Endothelial cell of umbilical vein (primary cell): ENCODE data around the gene ITGA6. TPM values are rescaled to one million over a fixed set of nuclear protein-coding genes. Genes with fewer than 3 reads are reported as not detected.

ENCODE experiments used
- BruUV-seq: library from RNA; stranded (reverse); fragments of 400-500 nt; replicated peaks from 2 replicates; lab custom pipeline; 2021; lab: Mats Ljungman, UMichigan
- CTCF ChIA-PET: fragments of 300-600, 350-600 bp; sonication (Branson Sonifier 250); formaldehyde crosslinking; loops from one replicate; lab custom pipeline; 2021; ENCODE audit warnings: antibody characterized with exemption, inconsistent platforms; lab: Charles Lee
- POLR2A ChIA-PET: fragments of 300-600, 350-600 bp; sonication (Branson Sonifier 250); formaldehyde crosslinking; loops from one replicate; lab custom pipeline; 2021; ENCODE audit warnings: antibody characterized with exemption, inconsistent platforms; lab: Charles Lee
- DNase-seq: peaks from one replicate; pipeline ENCODE4 v3.0.0-alpha.2; 2011; ENCODE audit warnings: low read depth, low spot score
- FAIRE-seq: peaks from 2 replicates; lab custom pipeline; 2011; peaks lifted over from hg19 to GRCh38; lab: Jason Lieb, UNC
- H2AFZ ChIP-seq: 2 replicates; pipeline ENCODE4 v1.6.0; 2012; ENCODE audit warnings: low read depth, low read length, control low read depth, inconsistent platforms
- H3K27ac ChIP-seq: 2 replicates; pipeline ENCODE4 v1.5.1; 2011; ENCODE audit warnings: low read depth, mild to moderate bottlenecking, control low read depth, low read length, moderate library complexity; ENCODE audit not compliant: insufficient read depth
- H3K27me3 ChIP-seq, 2 experiments: 2 replicates each; pipeline versions ENCODE4 v1.6.0 to v1.6.1; 2011; ENCODE audit warnings: low read length in 2 of 2, mixed read lengths in 1 of 2; ENCODE audit not compliant: control insufficient read depth in 2 of 2, insufficient read depth in 2 of 2
- H3K36me3 ChIP-seq, 2 experiments: 2 replicates in 1 of 2; 3 replicates in 1 of 2; pipeline ENCODE4 v1.5.1; 2011; ENCODE audit warnings: low read length in 2 of 2, mild to moderate bottlenecking in 1 of 2, moderate library complexity in 1 of 2; ENCODE audit not compliant: control insufficient read depth in 2 of 2, insufficient read depth in 2 of 2; ENCODE audit errors: extremely low read depth in 1 of 2
- H3K4me1 ChIP-seq: 3 replicates; pipeline ENCODE4 v1.5.1; 2011; ENCODE audit warnings: mild to moderate bottlenecking, low read length; ENCODE audit not compliant: control insufficient read depth, insufficient read depth; ENCODE audit errors: extremely low read depth
- H3K4me2 ChIP-seq: 2 replicates; pipeline ENCODE4 v1.6.1; 2011; ENCODE audit warnings: low read length, control low read depth, mixed read lengths; ENCODE audit not compliant: insufficient read depth
- H3K4me3 ChIP-seq, 3 experiments: fragments of 200-600 bp in 1 of 3; sonication (generic), shearing (Covaris generic) in 1 of 3; replicated peaks in 1 of 3; 2 replicates each; pipeline ENCODE4 v1.5.1; 2011 to 2016; ENCODE audit warnings: control low read depth in 3 of 3, low read length in 3 of 3, mild to moderate bottlenecking in 2 of 3, inconsistent platforms in 1 of 3, low read depth in 1 of 3, moderate library complexity in 1 of 3; ENCODE audit not compliant: insufficient read depth in 1 of 3
- H3K79me2 ChIP-seq: 2 replicates; pipeline ENCODE4 v1.6.0; 2012; ENCODE audit warnings: low read length, inconsistent platforms; ENCODE audit not compliant: control insufficient read depth, insufficient read depth
- H3K9ac ChIP-seq: replicated peaks from 2 replicates; pipeline ENCODE3; 2011; ENCODE audit warnings: low read length, control low read depth; ENCODE audit not compliant: insufficient read depth; ENCODE audit errors: extremely low read depth
- H3K9me1 ChIP-seq: replicated peaks from 3 replicates; pipeline ENCODE4 v1.6.0; 2011; ENCODE audit warnings: mild to moderate bottlenecking, low read length; ENCODE audit not compliant: control insufficient read depth, insufficient read depth; ENCODE audit errors: extremely low read depth
- H3K9me3 ChIP-seq: replicated peaks from 2 replicates; pipeline ENCODE4 v1.5.1; 2012; ENCODE audit warnings: low read length, inconsistent platforms; ENCODE audit not compliant: control insufficient read depth, insufficient read depth
- H4K20me1 ChIP-seq: replicated peaks from 2 replicates; pipeline ENCODE3; 2011; ENCODE audit warnings: mild to moderate bottlenecking, low read length; ENCODE audit not compliant: control insufficient read depth, insufficient read depth; ENCODE audit errors: extremely low read depth
- EZH2 ChIP-seq: IDR thresholded peaks from 2 replicates; pipeline ENCODE4 v1.6.1; 2012; ENCODE audit warnings: borderline replicate concordance, low read depth, mild to moderate bottlenecking, moderate library complexity, low read length, inconsistent platforms; ENCODE audit not compliant: severe bottlenecking
- FOS ChIP-seq: IDR thresholded peaks from 2 replicates; pipeline ENCODE4 v1.6.1; 2011; ENCODE audit warnings: mild to moderate bottlenecking, low read length, moderate library complexity, borderline replicate concordance; ENCODE audit not compliant: insufficient read depth
- GATA2 ChIP-seq: IDR thresholded peaks from 2 replicates; pipeline ENCODE4 v1.7.0; 2011; ENCODE audit warnings: low read depth, mild to moderate bottlenecking, moderate library complexity, mixed read lengths, low read length; ENCODE audit not compliant: insufficient read length, insufficient read depth
- MYC ChIP-seq: IDR thresholded peaks from one replicate; pipeline ENCODE4 v1.6.1; 2011; ENCODE audit warnings: mild to moderate bottlenecking, low read depth, low read length
- POLR2AphosphoS5 ChIP-seq: IDR thresholded peaks from 2 replicates; pipeline ENCODE4 v1.6.1; 2012; ENCODE audit warnings: low read depth, mild to moderate bottlenecking, control low read depth, low read length, moderate library complexity; ENCODE audit not compliant: insufficient read depth
- dilution Hi-C: fragments of 300-500 bp; cut with MboI; formaldehyde crosslinking; loops from one replicate; pipeline ENCODE4 v1.15.0; 2019; ENCODE audit warnings: low sequenced_read_pairs; ENCODE audit not compliant: extremely low pct_ligation_motif_present
- intact Hi-C: fragments of 100-400 bp; cut with micrococcal nuclease; formaldehyde crosslinking; loops from one replicate; pipeline ENCODE4 v1.10.0; 2022
- polyA plus RNA-seq, 4 experiments: library from polyadenylated mRNA; depleted of rRNA in 3 of 4; stranded (reverse) in 3 of 4; unstranded in 1 of 4; fragments of >200 nt; gene quantifications; 2 replicates each; pipeline versions ENCODE4 v1.2.1 to v1.2.3, GENCODE V29; 2011 to 2012; ENCODE audit warnings: missing spikeins in 1 of 4
- total RNA-seq: library from RNA; stranded (reverse); gene quantifications from 2 replicates; pipeline ENCODE4 v1.2.3, GENCODE V29; 2021
- TF ChIP-seq, protein P1 (sequence below), 2 donors: IDR thresholded peaks; 1 replicate in 1 of 2; 2 replicates in 1 of 2; pipeline ENCODE4 v1.5.1; 2011; ENCODE audit warnings: low read length in 2 of 2, mild to moderate bottlenecking in 2 of 2, moderate library complexity in 2 of 2, control low read depth in 1 of 2, inconsistent platforms in 1 of 2, low read depth in 1 of 2; ENCODE audit not compliant: insufficient read depth in 1 of 2; ENCODE audit errors: extremely low read depth in 1 of 2

The ITGA6 gene
- total and polyA plus RNA-seq, 2 donors (not counting 3 experiments of a cell fraction or from before 2014, with no cell fraction given): 24.9 to 208 TPM

DNA sequence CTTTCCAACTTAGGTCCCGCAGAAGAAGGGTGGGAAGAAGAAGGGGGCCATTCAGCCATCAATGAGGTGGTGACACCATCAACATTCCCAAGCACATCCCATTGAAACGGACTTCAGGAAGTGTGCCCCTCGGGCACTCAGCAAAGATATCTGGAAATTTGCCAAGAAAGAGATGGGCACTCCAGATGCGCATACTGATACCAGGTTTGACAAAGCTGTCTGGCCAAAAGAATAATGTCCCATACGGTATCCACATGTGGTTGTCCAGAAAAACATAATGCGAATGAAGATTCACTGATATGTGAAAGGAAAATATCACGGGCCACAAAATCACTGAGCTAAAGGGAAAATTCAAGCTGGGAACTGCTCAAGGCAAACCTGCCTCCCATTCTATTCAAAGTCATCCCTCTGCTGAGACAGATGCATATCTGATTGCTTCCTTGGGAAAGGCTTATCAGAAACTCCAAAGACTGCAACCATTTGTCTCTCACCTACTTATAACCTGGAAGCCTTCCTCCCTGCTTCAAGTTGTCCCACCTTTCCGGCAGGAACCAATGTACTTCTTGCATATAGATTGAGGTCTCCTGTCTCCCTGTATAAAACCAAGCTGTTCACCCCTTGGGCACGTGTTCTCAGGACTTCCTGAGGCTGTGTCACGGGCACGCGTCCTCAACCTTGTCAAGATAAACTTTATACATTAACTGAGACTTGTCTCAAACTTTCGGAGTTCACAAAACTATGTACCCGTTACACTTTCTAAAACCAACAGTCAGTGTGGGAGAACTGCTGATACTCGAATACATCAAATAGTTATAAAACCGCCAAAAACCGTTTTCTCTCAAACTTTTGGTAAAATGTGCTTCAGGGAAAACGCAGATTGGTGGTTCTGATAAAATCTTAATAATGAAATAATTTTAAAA is 127.2 kb downstream of the ITGA6 start:
- FAIRE-seq: peak; percentile 26
- H3K27me3 ChIP-seq: no peaks in the 10 kb centered on the region
- H3K9me3 ChIP-seq: no peaks in the 10 kb centered on the region
- H3K27ac ChIP-seq: peak overlapping the region; percentile 58
- intact Hi-C loops (loop anchor here (5.0 kb wide), 2 partner anchors 267 to 373 kb away; no protein-coding TSS in a partner anchor), dilution Hi-C loops (no loop called here)
- H3K4me3 ChIP-seq: peak overlapping the region in 1 of 3 experiments; percentile 44
- BruUV-seq: no TSS peak
- no peaks in the 10 kb centered on the region for H4K20me1 ChIP-seq
- no peak for TF ChIP-seq FOS
- no peak for TF ChIP-seq POLR2AphosphoS5
- TF ChIP-seq GATA2: peak; percentile 12
- TF ChIP-seq MYC: no peak
- TF ChIP-seq EZH2: no peak
- TF ChIP-seq, protein P1, sequence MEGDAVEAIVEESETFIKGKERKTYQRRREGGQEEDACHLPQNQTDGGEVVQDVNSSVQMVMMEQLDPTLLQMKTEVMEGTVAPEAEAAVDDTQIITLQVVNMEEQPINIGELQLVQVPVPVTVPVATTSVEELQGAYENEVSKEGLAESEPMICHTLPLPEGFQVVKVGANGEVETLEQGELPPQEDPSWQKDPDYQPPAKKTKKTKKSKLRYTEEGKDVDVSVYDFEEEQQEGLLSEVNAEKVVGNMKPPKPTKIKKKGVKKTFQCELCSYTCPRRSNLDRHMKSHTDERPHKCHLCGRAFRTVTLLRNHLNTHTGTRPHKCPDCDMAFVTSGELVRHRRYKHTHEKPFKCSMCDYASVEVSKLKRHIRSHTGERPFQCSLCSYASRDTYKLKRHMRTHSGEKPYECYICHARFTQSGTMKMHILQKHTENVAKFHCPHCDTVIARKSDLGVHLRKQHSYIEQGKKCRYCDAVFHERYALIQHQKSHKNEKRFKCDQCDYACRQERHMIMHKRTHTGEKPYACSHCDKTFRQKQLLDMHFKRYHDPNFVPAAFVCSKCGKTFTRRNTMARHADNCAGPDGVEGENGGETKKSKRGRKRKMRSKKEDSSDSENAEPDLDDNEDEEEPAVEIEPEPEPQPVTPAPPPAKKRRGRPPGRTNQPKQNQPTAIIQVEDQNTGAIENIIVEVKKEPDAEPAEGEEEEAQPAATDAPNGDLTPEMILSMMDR (IDR thresholded peaks at IDR 0.05; ENCODE audit: extremely low read depth in 1 of 2, insufficient read depth in 1 of 2, low read depth in 1 of 2, low read length in 2 of 2): no peak
- peak overlapping the region; percentile 86 for H3K4me2 ChIP-seq
- peaks cover 27% of the 10 kb centered on the region for H3K4me1 ChIP-seq
- peak overlapping the region; percentile 35 for H2AFZ ChIP-seq
- CTCF ChIA-PET: interaction anchor here (1.1 kb wide), 1 partner anchor 70 kb away, joined by 3 read pairs; no protein-coding TSS in a partner anchor
- DNase-seq: peak; percentile 16
- no peaks in the 10 kb centered on the region for H3K36me3 ChIP-seq
- H3K79me2 ChIP-seq: peaks cover 13% of the 10 kb centered on the region
- H3K9me1 ChIP-seq: no peaks in the 10 kb centered on the region
- H3K9ac ChIP-seq: peak overlapping the region; percentile 81
- POLR2A ChIA-PET: no interaction called here
